SU-DHL-6 (cell line): ENCODE results near the gene TXNRD1.

Experiments used
- CTCF ChIP-seq: fragments of 200-600 bp; sonication (generic); IDR thresholded peaks from one replicate; pipeline ENCODE4 v1.5.1; 2017; ENCODE audit warnings: antibody characterized with exemption, mild to moderate bottlenecking, low read length, moderate library complexity; ENCODE audit not compliant: insufficient read depth, poor library complexity, severe bottlenecking
- EZH2phosphoT487 ChIP-seq: fragments of 200-600 bp; sonication (generic), shearing (Covaris generic); conservative IDR thresholded peaks from 2 replicates; pipeline ENCODE4 v1.6.1; 2018; ENCODE audit warnings: mild to moderate bottlenecking, antibody characterized with exemption, low read length, moderate library complexity, mixed read lengths

DNA sequence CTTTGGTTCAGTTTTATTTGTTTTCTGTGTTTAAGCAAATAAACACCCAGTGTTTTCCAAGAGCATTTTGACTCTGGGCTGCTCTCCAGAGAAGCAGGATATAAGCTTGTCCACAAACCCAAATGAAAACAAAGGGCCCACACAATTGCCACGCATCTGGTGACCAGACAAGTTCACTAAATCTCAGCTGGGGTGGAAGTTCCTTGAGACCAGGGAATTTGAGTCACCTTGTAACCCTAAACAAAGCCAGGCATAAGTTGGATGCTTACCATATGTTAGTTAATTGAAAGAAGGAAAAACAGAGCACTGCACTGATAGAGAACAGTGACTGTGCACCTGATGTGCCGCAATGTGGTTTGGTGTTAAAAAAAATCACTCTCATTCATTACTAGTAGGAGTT lies 1.6 kb upstream of the TXNRD1 start:
- TF ChIP-seq CTCF (no peak), EZH2phosphoT487 (no peak)
